Ascending aorta (tissue), 2 donors: ENCODE data around the gene ASCC1. TPM values are rescaled to one million over a fixed set of nuclear protein-coding genes. Genes with fewer than 3 reads are reported as not detected.

ENCODE experiments used
- DNase-seq, 2 donors: peaks; one replicate each; pipeline ENCODE4 v3.0.0-alpha.2; 2019; ENCODE audit warnings: low spot score in 2 of 2
- H3K27ac ChIP-seq, 2 donors: fragments of 200-600 bp; sonication (generic); one replicate each; pipeline ENCODE4 v1.5.1; 2016 to 2017; ENCODE audit warnings: mild to moderate bottlenecking in 1 of 2
- H3K27me3 ChIP-seq: fragments of 200-600 bp; sonication (generic); one replicate; pipeline ENCODE4 v1.5.1; 2017
- H3K36me3 ChIP-seq, 2 donors: fragments of 200-600 bp; sonication (generic); one replicate each; pipeline ENCODE4 v1.5.1; 2016
- H3K4me1 ChIP-seq, 2 donors: fragments of 200-600 bp; sonication (generic); one replicate each; pipeline ENCODE4 v1.5.1; 2016 to 2017; ENCODE audit warnings: mild to moderate bottlenecking in 1 of 2
- H3K4me3 ChIP-seq, 2 donors: fragments of 200-600 bp; sonication (generic); one replicate each; pipeline ENCODE4 v1.5.1; 2016 to 2017; ENCODE audit warnings: mild to moderate bottlenecking in 1 of 2
- H3K9me3 ChIP-seq, 2 donors: fragments of 200-600 bp; sonication (generic); one replicate each; pipeline ENCODE4 v1.5.1; 2016
- intact Hi-C: fragments of 100-400 bp; cut with DNase I; formaldehyde crosslinking; loops from one replicate; pipeline ENCODE4 v1.15.1; 2023
- total RNA-seq: library from RNA; depleted of rRNA; stranded (reverse); fragments of >200 nt; gene quantifications from one replicate; pipeline ENCODE4 v1.1.0, GENCODE V29; 2016
- TF ChIP-seq, protein P1 (sequence below), 3 experiments: fragments of 200-600 bp in 2 of 3; fragments of 450-650 bp in 1 of 3; sonication (generic) in 2 of 3; IDR thresholded peaks; one replicate each; pipeline ENCODE4 v1.5.1; 2016 to 2019; ENCODE audit warnings: antibody characterized with exemption in 3 of 3, mild to moderate bottlenecking in 1 of 3, moderate library complexity in 1 of 3

ASCC1 gene
- total RNA-seq, 1 donor from 2014 or later, result 5.5 TPM

GRCh38 chr10:72074574-72075375, 141.3 kb downstream of the ASCC1 start:
- no peaks in the 10 kb centered on the region for H3K27me3 ChIP-seq

DNA sequence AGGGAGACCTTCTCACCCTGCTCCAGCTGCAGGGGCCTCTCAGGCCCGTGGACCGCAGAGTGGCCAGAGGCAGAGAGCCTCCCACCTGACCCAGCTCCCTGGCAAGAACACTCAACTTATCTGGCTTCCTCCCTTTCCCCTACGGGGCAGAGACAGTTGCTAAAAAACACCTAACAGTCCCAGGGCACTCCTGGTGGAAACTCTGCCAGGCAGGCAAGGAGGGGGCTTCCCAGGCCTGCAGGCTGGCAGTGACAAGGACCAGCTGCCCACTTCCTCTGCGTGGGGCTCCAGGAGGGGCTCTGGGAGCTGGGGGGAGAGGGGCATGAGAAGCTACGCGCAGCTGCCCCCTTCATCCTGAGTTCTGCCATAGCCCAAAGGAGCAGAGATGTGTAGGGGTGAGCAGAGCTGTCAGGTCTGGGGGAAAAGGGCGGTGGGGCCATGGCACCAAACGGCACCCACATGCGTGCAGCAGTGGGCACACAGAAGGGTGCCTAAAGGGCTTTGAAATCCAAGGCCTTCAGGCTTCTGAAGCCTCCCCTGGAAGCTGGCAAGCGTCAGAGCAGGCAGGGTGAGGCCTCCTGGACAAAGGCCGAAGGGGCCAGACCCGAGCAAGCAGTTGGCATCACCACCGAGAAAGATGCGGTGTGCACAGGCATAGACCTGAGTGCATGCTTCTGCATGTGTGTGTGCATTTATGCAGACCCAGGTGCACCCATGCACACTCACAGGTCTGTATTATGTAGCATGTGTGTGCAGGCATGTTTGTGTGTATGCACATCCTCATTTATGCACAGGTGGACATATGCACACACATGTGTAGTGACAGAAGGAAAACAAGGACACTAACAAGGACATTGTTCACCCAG, 142.1 kb downstream of the ASCC1 start:
- H3K4me1 ChIP-seq, result no peaks in the 10 kb centered on the region
- no peaks in the 10 kb centered on the region for H3K9me3 ChIP-seq
- H3K27me3 ChIP-seq, result no peaks in the 10 kb centered on the region
- no peak overlapping the region for H3K27ac ChIP-seq
- DNase-seq, result no peak
- TF ChIP-seq, protein P1, sequence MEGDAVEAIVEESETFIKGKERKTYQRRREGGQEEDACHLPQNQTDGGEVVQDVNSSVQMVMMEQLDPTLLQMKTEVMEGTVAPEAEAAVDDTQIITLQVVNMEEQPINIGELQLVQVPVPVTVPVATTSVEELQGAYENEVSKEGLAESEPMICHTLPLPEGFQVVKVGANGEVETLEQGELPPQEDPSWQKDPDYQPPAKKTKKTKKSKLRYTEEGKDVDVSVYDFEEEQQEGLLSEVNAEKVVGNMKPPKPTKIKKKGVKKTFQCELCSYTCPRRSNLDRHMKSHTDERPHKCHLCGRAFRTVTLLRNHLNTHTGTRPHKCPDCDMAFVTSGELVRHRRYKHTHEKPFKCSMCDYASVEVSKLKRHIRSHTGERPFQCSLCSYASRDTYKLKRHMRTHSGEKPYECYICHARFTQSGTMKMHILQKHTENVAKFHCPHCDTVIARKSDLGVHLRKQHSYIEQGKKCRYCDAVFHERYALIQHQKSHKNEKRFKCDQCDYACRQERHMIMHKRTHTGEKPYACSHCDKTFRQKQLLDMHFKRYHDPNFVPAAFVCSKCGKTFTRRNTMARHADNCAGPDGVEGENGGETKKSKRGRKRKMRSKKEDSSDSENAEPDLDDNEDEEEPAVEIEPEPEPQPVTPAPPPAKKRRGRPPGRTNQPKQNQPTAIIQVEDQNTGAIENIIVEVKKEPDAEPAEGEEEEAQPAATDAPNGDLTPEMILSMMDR (IDR thresholded peaks at IDR 0.05), result no peak
- no peak overlapping the region for H3K4me3 ChIP-seq
- H3K36me3 ChIP-seq, result no peaks in the 10 kb centered on the region
- intact Hi-C loops, result no loop called here

More at GRCh38 chr10:72074574-72075375, 141.3 kb downstream of the ASCC1 start:
- TF ChIP-seq, protein P1 (IDR thresholded peaks at IDR 0.05), result no peak
- no peak for DNase-seq
- no peaks in the 10 kb centered on the region for H3K4me1 ChIP-seq
- H3K9me3 ChIP-seq, result no peaks in the 10 kb centered on the region
- H3K36me3 ChIP-seq, result no peaks in the 10 kb centered on the region
- H3K27ac ChIP-seq, result no peak overlapping the region
- intact Hi-C loops, result no loop called here
- H3K4me3 ChIP-seq, result no peak overlapping the region

GRCh38 chr10:72072639-72073038, 143.4 kb downstream of the ASCC1 start:
- DNase-seq, result no peak
- Histone ChIP-seq H3K9me3 (no peaks in the 10 kb centered on the region), H3K4me3 (no peak overlapping the region), H3K27ac (no peak overlapping the region), H3K27me3 (no peaks in the 10 kb centered on the region), H3K4me1 (no peaks in the 10 kb centered on the region), H3K36me3 (no peaks in the 10 kb centered on the region)
- TF ChIP-seq, protein P1 (IDR thresholded peaks at IDR 0.05), result no peak
- intact Hi-C loops, result no loop called here

- Histone ChIP-seq H3K27ac (no peak overlapping the region), H3K4me1 (no peaks in the 10 kb centered on the region), H3K4me3 (no peak overlapping the region), H3K36me3 (no peaks in the 10 kb centered on the region), H3K9me3 (no peaks in the 10 kb centered on the region), H3K27me3 (no peaks in the 10 kb centered on the region)
- DNase-seq, result no peak
- intact Hi-C loops, result no loop called here
- TF ChIP-seq, protein P1 (IDR thresholded peaks at IDR 0.05), result no peak
These were observed 144.0 kb downstream of the ASCC1 start for GRCh38 chr10:72072046-72072445.

DNA sequence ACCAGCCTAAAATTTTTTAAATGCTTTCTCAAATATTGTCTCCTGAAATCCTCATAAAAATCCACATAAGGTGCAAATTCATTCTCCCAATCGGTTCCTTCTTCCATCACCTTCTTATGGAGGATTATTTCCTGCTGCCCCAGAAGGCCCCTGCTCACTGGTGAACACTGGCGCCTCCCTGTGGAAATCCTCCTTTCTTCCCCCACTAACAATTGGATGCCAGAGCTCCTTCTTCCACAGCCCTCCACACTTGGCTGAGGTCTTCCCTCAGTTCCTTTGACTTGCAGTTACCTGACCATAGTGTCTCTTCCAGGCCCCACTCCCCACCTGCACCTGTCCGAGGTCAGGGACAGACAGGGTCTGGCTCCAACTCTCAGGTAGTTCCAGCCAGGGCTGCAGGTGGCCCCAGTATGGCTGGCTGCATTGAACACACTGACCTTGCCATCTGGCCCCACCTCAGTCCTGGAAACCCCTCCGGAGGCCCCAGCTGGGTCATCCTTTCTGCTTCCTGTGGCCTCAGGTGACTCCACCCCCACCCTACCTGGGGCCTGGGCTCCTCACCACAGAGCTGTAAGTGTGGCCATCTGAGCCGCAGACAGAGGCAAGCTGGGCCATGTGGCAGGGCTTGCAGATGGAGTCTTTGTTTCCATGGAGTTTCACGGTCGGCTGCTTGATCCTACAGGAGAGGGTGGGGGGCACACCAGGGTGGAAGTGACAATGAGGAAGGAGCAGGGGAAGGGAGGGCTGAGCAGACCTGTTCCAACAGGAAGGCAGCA, 146.1 kb downstream of the ASCC1 start:
- TF ChIP-seq, protein P1 (IDR thresholded peaks at IDR 0.05), result no peak
- intact Hi-C loops, result no loop called here
- H3K27ac ChIP-seq, result no peak overlapping the region
- no peaks in the 10 kb centered on the region for H3K36me3 ChIP-seq
- no peak for DNase-seq
- no peak overlapping the region for H3K4me3 ChIP-seq
- H3K27me3 ChIP-seq, result no peaks in the 10 kb centered on the region
- H3K9me3 ChIP-seq, result no peaks in the 10 kb centered on the region
- H3K4me1 ChIP-seq, result no peaks in the 10 kb centered on the region
